NOMO-1 treated with DMSO at 0.1 percent for 48 hours (cell line): Measurements from ENCODE around the gene SLC44A1.

Experiments used
- DNase-seq: peaks from one replicate; lab custom pipeline; 2025; ENCODE audit not compliant: unreplicated experiment; lab: John Stamatoyannopoulos, UW

The SLC44A1 gene

DNA sequence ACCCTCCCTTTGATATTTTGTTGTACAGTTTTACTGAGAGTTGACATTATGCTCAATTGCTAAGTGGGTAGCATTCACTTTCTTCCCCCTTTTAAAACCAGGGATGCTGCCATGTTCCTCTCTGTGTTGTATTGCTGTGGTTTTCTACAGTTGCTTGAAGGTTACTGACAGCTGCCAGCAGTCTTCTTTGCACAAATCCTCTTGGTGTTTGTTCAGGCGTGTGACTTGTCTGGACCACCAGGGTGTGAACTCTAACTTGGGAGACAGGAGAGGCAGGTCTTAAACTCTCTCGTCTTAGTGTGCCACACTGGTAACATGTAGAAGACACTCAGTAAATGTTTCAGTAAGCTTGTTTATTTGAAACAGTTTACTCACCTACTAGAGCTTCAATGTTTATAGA, 25.1 kb downstream of the SLC44A1 start:
- no peak for DNase-seq

GRCh38 chr9:105270711-105271110, 26.3 kb downstream of the SLC44A1 start:
- DNase-seq: peak; percentile 24

- DNase-seq: no peak
Observed at GRCh38 chr9:105273731-105274130, 29.3 kb downstream of the SLC44A1 start.

DNA sequence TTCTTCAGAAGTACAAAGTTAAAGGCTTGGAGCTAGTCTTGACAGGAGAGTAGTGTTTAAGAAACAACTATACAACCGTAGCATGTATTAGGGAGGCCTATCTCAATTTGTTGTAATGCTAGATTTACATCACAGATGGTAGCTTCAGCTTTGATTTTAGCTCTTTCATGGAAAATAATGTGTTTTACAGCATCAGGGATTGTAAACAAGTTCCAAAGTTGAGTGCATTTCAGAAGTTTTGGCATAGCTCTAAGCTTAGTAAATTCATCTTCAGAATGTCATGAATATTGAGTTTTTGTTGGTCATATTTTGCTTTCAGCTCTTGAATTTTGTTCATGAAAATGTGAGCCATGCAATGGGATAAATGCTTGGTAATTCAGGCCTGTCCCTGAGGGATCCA, 30.7 kb downstream of the SLC44A1 start:
- DNase-seq: no peak

DNA sequence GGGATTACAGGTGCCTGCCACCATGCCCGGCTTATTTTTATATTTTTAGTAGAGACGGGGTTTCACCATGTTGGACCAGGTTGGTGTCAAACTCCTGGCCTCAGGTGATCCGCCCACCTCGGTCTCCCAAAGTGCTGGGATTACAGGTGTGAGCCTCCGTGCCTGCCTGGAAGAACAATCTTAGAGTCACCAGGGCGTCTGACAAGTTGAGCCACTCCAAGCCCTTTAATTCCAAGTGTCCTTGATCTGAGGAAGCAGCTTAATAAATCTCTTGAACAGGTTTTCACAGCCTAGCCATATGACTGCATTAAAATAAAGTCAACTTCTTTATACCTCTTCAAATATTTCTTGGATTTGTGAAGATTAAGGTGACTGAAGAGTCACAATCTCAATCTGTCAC, 31.5 kb downstream of the SLC44A1 start:
- no peak for DNase-seq

DNA sequence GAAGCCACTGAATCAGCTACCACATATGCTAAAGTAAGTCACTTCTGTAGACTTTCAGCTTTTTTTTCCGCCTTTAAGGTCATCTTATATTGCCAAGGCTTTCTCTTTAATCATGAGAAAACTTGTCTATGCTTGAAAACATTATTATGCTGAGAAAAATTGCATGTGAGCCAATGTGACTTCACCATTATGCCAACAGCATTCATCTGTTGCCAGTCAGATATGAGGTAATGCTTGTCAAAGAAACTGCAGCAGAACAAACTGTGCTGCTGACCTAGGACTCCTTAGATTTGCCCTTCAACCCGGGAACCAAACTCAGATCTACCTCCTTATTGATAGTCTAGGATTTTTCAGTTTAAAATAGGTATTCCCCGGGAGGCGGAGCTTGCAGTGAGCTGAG, 34.3 kb downstream of the SLC44A1 start:
- no peak for DNase-seq

GRCh38 chr9:105280691-105281090, 36.2 kb downstream of the SLC44A1 start:
- DNase-seq: no peak

DNA sequence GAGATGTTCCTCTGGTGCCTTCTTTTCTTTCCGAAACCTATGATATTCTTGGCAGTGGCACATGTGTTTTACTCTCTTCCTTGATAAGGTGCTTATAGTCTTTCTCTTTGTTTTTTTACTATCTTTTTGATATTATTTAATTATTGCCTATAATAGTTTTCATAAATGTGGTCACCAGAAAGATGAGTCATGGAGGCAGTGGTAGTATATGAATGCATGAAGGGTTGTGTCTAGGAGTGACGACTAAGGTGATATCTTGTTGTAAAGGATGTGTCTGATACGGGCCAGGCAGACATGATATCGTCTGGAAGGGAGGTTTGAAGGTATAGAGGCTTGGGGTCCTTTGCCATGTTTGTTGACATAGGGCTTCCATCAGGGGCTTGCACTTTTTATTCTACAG, 36.8 kb downstream of the SLC44A1 start:
- no peak for DNase-seq

GRCh38 chr9:105281926-105282325, 37.5 kb downstream of the SLC44A1 start:
- no peak for DNase-seq

DNA sequence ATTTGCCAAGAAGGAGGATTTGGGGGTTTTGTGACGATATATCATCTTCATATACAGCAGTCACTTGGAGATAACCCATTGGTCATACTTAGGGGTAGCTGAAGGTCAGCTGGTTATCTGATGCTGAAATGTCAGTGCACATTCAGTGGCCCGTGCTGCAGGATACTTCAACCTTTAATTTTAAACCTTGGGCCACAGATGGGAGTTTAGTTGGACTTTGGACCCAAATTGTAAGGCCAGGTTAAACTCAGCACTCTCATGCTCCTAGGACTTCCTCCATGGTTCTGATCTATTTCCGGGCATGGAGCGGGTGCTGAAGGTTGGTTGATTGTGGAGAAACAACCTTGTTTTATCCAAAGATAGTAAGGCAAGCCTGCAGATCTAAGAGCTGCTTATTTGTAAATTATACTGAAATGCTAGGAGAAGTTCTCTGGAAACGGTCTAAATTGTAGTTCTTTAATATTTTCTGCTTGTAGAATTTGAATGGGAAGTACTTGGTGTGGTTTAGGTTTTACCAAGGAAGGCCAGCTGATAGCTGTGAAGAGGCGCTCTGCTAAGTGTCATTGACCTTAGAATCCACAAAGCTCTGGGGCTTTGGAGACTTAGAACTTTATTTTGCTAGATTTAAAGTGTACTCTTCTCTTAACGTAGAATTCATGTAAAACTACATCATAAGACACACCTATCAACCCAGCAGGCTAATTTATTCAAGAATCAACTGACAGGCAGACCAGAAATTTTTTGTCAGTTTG, 38.6 kb downstream of the SLC44A1 start:
- DNase-seq: no peak

- DNase-seq: no peak
Observed at GRCh38 chr9:105283795-105284194, 39.3 kb downstream of the SLC44A1 start.

- DNase-seq: no peak
Observed at GRCh38 chr9:105284463-105284862, 40.0 kb downstream of the SLC44A1 start.

GRCh38 chr9:105286098-105286497, 41.6 kb downstream of the SLC44A1 start:
- no peak for DNase-seq

- no peak for DNase-seq
Observed at GRCh38 chr9:105289305-105289704, 44.9 kb downstream of the SLC44A1 start.

GRCh38 chr9:105290418-105290817, 46.0 kb downstream of the SLC44A1 start:
- DNase-seq: peak; percentile 60

DNA sequence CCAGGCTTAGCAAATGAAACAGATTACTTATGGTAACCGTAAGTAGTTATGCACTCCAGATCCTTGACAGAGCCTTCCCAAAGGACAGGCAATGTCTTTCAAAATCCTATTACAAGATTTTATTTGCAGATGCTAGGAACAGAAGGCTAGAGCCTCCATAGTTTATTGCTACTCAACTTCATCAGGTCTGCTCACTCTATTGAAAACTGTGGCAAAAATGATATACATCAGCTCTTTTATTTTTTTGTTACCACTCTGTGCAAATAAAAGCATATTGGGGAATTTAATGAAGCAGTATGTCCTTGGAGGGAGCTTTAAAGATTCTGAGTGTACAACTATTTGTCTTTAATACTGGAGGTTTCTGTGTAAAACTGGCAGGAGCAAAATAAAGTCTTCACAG, 46.5 kb downstream of the SLC44A1 start:
- no peak for DNase-seq

GRCh38 chr9:105291422-105291859, 47.0 kb downstream of the SLC44A1 start:
- no peak for DNase-seq

GRCh38 chr9:105291938-105292337, 47.5 kb downstream of the SLC44A1 start:
- DNase-seq: no peak

DNA sequence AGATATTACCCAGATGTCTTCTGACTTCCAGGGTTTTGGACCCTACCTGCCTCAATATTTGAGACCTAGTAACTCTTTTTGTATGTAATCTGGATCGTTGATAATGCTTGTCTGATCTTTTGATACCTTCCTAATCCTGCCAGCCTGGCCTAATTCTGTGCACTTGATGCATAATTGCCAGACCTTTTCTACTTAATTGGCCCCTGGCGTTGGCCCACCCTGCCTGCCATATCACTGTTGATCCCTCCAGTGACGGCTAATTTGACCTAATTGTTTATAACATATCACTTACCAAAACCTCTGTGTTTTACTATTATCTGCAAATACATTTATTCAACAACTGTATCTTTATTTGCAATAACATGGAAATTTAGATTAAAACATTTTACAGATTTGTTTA, 49.0 kb downstream of the SLC44A1 start:
- DNase-seq: no peak

DNA sequence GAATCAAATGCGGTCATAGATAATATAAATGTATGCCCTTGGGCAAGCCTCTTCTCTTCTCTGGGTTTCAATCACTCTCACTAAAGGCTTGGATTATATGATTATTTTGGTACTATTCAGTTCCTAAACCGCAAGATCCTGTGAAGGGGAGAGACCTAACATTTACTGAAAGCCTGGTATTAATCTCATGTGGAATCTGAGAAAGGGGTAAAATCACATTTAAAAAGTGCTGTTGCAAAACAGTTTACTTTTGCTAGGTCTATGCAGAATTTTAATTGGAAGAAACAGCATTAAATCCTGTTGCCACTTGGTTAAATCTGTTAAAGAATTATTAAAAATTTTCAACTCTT, 50.7 kb downstream of the SLC44A1 start:
- DNase-seq: no peak

DNA sequence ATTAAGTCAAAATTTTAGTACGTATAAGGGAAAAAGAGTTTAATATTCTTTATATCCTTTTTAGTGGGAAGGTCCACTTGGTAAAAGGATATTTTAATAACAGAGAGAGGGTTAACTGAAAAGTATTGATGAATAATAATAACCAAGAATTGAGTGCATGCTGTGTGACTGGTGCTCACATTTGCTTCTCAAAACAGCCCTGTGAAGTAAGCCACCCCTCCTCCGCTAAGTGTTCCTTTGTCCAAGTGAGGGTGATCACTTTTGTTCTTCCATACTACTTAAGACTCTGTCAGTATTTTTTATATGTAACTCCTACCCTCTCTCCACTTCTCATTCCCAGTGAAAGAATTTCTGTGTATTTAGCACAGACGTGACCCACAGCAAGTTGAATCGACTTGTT, 51.5 kb downstream of the SLC44A1 start:
- no peak for DNase-seq

DNA sequence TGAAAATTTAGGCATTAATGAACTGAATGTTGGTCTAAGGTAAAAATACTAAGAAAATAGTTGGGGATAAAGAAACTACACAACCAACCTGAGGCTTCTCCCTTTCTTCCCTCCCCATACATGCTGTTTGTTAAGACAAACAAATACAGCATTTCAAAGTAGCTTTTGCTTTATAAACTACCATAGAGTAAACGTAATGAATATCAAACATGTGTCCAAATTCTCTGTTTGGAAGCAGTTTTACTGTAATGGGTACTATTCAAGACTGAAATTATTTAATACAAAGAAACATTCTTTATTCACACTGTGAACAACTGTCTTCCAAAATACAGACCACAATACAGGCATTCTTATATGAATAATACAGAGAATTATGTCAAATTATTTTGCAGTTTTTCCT, 52.0 kb downstream of the SLC44A1 start:
- DNase-seq: no peak

DNA sequence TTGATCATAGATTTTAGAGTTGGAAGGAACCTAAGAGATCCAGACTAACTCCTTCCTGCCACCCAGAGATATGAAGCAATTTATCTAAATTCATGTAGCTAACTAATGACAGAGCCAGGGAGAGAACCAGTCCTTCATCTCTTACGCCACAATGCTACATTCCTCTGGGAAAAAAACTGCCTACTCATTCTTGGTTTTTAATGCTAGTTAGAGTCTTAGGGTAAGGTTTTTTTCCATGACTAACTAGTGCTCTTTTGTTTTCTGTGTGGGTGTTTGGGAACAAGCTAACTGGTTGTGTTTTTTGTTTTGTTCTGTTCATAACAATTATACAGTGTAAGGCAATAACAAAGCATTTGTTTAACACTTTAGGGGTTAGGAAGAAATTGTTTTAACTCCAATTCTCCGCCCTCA, 52.4 kb downstream of the SLC44A1 start:
- no peak for DNase-seq
